KOPT-K1 (cell line): Measurements from ENCODE around the gene ADAMTS16.

Experiments
- H3K27ac ChIP-seq: fragments of 200-600 bp; sonication (generic); 2 replicates; pipeline ENCODE4 v1.5.1; 2016; ENCODE audit warnings: antibody characterized with exemption, mild to moderate bottlenecking, low read depth, low read length; ENCODE audit not compliant: poor library complexity, severe bottlenecking
- H3K36me3 ChIP-seq: fragments of 200-600 bp; sonication (generic); 2 replicates; pipeline ENCODE4 v1.5.1; 2017; ENCODE audit warnings: antibody characterized with exemption, mild to moderate bottlenecking, low read length, moderate library complexity; ENCODE audit not compliant: insufficient read depth
- H3K9me3 ChIP-seq: fragments of 200-600 bp; sonication (generic); 2 replicates; pipeline ENCODE4 v1.5.1; 2017; ENCODE audit warnings: antibody characterized with exemption, low read length, mild to moderate bottlenecking; ENCODE audit not compliant: insufficient read depth, poor library complexity, severe bottlenecking

ADAMTS16 gene

DNA sequence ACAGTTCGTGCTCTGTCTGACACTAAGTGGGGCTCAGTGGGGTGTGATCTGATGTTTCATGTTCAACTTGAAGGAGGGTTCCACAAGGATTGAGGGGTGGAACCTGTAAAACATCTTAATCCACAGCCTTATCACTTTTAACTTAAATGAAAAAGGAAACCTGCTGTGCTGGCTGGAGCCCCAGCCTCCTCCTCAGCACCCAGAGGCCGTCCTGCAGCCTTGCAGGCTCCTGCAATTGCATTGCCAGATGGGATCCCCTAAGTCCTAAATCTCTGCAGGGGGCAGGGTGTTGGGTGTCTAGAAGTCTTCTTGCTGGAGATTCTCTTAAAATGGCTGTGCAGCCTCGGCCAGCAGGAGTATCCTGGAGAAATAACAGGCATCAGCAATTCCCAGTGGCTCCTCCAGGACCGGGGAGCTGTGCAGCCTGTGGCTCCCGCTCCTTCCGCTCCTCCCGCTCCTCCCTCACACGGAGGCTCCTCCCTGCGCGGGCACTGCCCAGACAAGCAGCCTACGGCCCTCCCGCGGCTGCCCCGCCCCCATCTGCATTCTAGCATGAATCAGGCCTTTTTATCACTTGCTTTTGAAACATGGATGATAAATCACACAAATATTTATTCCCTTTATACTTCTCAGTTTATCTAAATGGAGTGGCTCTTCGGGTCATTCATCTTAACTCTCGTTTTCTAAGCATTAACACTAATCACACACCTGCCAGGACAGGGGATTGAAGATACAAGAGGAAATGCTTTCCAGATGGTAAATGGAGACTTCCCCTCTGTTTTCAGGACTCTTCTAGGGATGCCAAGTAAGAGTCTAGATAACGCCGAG, 131.0 kb downstream of the ADAMTS16 start:
- Histone ChIP-seq H3K36me3 (no peaks in the 10 kb centered on the region), H3K27ac (no peak overlapping the region), H3K9me3 (no peaks in the 10 kb centered on the region)

DNA sequence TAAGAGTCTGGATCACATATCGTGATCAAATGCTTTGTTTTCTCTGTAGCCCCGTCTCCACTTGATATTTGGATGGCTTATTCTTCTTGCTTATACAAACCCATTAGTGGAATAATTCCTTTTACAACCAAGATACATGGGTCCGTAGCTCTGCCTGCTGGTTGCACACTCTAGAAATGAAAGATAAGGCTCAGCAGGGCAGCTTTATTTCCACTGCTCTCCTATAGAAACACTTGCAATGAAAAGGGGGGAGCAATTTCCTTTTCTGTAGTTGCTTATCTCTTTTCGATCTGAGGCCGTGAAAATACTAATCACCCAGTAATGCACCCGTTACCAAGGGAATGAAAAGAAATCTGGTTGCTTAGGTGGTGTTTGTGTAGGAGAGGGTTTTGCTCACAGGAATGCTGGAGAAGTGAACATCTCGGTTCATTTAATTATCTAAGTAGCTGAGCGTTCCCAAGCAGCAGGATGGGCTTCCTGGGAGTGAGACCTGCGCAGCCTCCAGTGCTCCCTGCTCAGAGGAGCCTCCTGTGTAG, 131.7 kb downstream of the ADAMTS16 start:
- no peak overlapping the region for H3K27ac ChIP-seq
- H3K9me3 ChIP-seq = no peaks in the 10 kb centered on the region
- H3K36me3 ChIP-seq = no peaks in the 10 kb centered on the region

DNA sequence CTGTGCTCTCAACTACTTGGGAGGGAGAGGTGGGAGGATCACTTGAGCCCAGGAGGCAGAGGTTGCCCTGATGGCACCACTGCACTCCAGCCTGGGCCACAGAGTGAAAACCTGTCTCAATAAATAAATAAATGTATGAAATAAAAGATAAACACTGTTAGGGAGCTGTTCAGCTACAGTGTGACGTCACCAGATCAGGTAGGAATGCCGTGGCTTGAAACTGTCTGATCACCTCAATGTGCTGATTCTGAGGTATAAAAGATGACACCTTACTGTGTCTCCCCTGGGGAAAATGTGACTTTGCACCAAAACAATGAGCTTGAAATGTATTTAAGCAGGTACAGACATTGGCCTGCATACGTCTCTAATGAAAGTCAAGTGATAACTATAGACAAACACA, 133.3 kb downstream of the ADAMTS16 start:
- no peaks in the 10 kb centered on the region for H3K36me3 ChIP-seq
- no peak overlapping the region for H3K27ac ChIP-seq
- H3K9me3 ChIP-seq = no peaks in the 10 kb centered on the region

DNA sequence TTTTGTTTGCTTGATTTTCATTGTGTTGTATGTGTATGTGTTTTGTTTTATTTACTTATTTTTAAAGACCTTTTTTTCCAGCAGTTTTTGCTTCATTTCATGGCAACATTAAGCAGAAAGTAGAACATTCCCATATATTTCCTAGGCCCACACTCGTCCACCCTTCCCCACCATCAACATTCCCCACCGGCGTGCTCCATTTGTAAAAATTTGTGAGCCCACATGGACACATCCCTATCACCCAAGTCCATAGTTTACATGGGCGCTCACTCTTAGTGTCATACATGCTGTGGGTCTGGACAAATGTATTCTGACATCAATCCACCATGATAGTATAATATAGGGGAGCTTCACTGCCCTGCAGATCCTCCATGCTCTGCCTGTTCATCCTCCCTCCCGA, 133.8 kb downstream of the ADAMTS16 start:
- Histone ChIP-seq H3K27ac (no peak overlapping the region), H3K9me3 (no peaks in the 10 kb centered on the region), H3K36me3 (no peaks in the 10 kb centered on the region)

DNA sequence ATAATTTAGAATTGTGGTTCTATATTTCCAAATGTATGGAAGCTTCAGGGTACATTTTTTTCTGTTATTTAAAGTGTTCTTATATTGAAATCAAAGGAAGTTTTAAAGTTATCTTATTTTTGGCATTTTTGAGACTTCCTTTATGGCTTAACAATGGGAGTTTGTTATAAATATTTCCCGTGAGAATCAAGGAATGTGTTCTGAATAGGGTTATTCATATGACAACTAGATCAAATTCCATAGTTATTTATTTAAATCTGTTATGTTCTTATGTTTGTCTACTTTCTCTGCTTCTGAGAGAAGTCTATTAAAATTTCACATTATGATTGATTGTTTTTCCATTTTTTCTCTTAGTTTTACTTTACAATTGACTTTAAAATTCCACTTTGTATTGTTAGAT, 135.1 kb downstream of the ADAMTS16 start:
- Histone ChIP-seq H3K9me3 (no peaks in the 10 kb centered on the region), H3K36me3 (no peaks in the 10 kb centered on the region), H3K27ac (no peak overlapping the region)

DNA sequence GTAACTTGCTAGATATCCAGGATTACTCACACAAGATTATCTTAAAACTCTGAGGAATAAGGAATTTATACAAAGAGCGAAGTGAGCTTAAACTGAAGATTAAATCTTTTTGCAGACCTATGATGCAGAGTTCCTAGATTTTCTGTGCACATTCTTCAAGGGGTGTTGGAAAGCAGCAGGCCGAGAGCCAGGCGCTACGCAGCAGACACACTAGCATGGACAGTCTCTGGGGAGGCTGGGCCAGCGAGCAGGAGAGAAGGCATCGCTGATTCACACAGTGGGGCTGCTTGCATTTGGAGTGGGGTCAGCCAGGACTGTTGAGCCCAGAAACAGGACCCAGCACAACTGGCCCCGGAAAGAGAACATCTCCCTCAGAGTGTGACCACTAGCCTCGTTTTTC, 136.3 kb downstream of the ADAMTS16 start:
- Histone ChIP-seq H3K36me3 (no peaks in the 10 kb centered on the region), H3K27ac (no peak overlapping the region), H3K9me3 (no peaks in the 10 kb centered on the region)

DNA sequence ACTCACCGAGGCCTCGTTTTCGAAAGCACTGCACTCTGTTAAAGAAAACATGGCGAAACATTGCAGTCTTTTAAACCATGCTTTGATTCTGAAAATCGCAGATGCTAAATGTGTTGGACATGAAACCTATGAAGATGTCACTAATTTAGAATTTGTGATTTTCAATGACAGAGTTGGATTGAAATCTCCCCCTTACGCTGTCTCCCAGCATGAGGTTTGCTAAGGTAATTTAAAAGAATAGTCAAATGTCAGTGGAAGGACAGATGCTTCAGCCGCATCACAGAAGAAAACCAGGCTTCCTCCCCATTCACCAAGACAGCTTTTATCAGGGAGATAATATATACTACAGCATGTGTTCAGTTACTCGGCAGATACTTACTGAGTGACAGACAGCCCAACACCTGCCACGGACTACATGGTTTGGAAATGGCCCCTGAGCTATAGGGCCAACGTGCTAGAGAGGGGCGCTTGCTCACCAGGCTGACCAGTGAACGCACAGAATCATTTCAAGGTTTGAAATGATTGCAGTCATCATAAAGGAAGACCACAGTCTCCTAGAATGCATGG, 136.9 kb downstream of the ADAMTS16 start:
- no peaks in the 10 kb centered on the region for H3K9me3 ChIP-seq
- H3K36me3 ChIP-seq = no peaks in the 10 kb centered on the region
- no peak overlapping the region for H3K27ac ChIP-seq

DNA sequence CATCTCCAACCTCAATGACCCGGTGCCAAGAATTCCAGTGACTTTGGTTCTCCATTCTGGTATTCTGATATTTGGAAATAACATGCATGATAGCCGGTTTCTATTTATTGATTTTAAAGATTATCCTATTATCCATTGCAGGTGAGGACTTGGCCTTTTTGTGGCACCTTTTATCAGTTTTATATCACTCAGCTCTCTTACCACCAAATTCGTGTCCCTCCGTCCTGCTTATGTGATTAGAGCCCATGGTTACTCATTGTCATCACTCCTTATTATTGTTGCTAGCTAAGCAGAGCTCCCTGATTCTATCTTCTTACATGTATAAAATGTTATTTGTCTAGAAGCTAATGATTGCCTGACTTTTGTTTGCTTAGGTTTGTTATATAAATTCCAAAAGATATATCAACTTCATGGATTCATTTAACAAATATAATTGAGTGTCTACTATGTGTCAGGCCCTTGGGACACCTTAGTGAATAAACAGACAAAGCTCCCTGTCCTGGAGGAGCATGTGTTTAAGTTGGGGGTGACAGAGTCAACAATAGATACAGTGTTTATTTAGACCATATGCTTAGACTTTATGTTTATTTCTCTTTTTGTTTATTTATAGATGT, 138.2 kb downstream of the ADAMTS16 start:
- Histone ChIP-seq H3K36me3 (no peaks in the 10 kb centered on the region), H3K27ac (no peak overlapping the region), H3K9me3 (no peaks in the 10 kb centered on the region)

DNA sequence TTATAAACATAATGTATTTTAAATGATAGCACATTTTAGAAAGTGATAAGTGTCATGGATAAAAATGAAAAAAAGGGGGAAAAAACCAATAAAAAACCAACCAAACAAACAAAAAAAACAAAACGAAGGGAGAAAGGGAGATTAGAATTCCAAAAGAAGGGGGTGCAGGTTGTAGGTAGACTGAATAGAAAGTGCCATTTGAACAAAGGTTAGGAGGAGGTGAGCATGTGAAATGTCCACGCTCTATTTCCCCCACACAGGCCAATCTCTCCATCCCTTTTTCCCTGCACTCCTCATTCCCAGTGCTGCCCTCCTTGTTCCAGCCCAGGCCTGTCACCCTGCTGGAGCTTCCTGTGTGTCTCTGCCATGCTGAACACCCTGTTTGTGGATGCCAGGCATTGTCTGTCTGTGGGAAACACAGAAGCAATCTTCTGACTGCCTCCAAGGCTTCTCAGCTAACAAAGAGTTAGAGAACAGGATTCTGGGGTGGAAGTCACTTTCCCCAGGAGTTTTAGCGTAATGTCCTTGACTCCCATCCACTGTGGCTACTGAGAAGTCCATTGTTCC, 138.8 kb downstream of the ADAMTS16 start:
- no peak overlapping the region for H3K27ac ChIP-seq
- H3K9me3 ChIP-seq = no peaks in the 10 kb centered on the region
- no peaks in the 10 kb centered on the region for H3K36me3 ChIP-seq

DNA sequence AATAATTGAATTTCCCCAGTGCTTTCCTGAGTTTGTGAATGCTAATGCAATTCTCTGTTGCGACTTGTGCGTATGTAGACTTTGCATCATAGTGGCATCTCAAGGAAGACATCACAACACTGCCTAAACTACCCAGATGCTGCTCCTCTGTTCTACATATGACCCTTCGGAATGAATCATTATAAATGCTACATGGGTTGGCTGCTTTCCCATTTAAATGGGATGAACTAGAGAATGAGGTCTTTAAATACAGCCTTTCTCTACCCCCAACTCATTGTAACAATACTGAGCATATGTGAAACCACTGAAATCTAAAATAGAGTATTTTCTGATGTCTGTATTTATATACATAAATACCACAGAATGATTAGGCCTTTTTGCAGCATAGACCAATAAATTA, 145.8 kb downstream of the ADAMTS16 start:
- H3K9me3 ChIP-seq = peaks cover 5% of the 10 kb centered on the region
- H3K27ac ChIP-seq = no peak overlapping the region
- no peaks in the 10 kb centered on the region for H3K36me3 ChIP-seq

DNA sequence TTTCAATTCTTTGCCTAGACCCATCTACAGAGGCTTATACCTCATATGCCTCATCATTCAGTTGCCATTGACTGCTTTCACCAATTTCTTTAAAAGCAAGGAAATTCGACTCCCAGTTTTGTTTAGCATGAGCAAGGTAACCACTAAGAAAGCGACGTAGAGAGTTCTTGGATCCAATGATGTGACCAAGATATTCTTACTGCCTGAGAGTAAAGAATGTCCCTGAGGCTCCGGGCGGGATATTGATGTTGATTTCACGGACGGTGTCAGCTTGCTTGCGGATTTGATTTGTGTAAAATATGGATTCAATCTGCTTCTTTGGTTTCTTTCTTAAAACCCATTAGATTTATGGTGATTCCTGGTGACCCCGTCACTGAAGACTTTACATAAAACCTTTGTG, 147.3 kb downstream of the ADAMTS16 start:
- H3K27ac ChIP-seq = no peak overlapping the region
- no peaks in the 10 kb centered on the region for H3K36me3 ChIP-seq
- peaks cover 5% of the 10 kb centered on the region for H3K9me3 ChIP-seq

DNA sequence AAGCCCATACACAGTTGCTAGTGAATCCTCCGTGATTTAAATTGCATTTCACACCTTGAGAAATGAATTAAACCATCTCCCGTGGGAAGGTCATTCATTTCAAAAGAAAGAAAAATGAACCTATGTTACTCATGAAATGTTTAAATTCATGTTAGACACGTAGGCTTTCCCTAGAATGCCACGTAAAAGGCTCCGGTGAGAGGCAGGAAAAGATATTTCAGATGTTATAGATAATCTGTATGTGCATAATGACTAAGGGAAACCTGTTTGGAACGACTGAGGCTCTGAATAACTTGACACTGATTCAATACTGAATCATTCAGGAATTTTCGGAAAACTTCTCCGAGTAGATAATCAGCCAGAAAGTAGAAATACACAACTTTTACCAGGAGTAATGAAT, 148.1 kb downstream of the ADAMTS16 start:
- H3K27ac ChIP-seq = no peak overlapping the region
- no peaks in the 10 kb centered on the region for H3K36me3 ChIP-seq
- peaks cover 5% of the 10 kb centered on the region for H3K9me3 ChIP-seq

DNA sequence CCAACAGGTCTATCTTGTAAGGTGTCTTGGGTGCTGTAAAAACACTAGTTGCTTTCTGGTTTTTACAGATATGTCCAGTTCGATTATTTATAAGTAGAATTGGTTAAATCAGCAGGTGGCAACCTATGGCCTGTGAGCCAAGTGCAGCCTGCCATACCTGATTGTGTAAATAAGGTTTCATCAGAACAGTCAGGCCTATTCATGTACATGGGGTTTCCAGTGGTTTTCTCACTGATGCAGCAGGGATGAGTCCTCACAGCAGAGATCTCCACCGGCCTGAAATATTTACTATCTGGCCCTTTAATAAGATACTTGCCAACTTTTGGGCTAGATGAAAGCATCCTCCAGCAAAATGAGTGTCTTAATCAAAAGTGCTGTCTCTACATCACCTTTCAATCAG, 149.4 kb downstream of the ADAMTS16 start:
- Histone ChIP-seq H3K27ac (no peak overlapping the region), H3K36me3 (no peaks in the 10 kb centered on the region), H3K9me3 (no peaks in the 10 kb centered on the region)

DNA sequence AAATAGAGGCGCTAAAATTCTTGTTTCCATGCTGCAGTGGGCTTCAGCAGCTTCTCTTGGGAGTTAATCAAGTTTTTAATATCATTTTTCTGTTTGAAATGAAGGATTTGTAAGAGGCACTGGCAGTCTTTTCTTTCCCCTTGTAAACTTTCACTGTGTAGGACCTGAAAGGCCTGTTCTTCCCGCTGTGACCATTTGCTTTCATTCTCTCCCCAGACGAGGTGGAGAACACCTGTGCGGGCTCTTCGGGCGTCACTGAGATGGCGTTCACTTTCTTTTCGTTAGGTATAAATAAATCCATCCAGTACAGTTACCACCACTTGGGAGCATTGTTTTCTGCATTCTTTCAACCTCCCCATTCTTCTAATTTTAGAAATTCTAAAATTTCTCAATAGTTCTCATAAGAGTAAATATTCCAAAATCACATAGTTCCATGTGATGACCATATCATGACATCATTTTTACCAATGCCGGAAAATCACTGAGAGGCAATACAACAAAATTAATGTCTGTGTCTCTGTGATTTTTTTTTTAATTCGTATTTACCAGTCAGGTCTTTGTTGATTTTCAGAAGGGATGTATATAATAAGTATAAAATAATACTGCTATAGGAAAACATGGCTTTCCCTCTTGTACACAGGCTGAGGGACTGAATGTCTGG, 150.7 kb downstream of the ADAMTS16 start:
- H3K27ac ChIP-seq = no peak overlapping the region
- no peaks in the 10 kb centered on the region for H3K9me3 ChIP-seq
- no peaks in the 10 kb centered on the region for H3K36me3 ChIP-seq

DNA sequence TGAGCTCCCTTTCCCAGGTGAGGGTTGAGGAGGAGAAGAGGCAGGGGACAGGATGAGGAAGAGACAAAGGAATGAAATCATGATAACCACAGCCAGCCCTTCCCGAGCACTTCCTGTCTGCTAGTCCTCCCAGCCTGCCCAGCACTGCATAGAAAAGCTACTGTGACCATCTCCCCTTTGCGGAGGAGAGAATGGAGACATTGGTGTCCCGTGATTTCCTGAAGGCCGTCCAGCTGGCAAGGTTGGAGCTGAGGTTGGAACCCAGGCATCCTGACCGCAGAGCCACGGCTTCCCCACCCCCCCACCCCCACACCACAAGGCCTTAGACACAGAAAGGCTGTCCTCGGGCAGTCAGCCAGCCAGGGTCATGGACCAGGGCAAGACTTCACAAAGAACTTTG, 151.2 kb downstream of the ADAMTS16 start:
- H3K9me3 ChIP-seq = no peaks in the 10 kb centered on the region
- no peaks in the 10 kb centered on the region for H3K36me3 ChIP-seq
- no peak overlapping the region for H3K27ac ChIP-seq
